H1 (cell line): ENCODE data around the gene LNX2. TPM values are rescaled to one million over a fixed set of nuclear protein-coding genes. Genes with fewer than 3 reads are reported as not detected.

Experiments used
- CTCF ChIA-PET: fragments of 300-600 bp; sonication (Branson Sonifier 250); formaldehyde crosslinking; loops from one replicate; lab custom pipeline; 2021; ENCODE audit not compliant: partially characterized antibody; lab: Charles Lee
- POLR2A ChIA-PET: fragments of 300-600 bp; sonication (Branson Sonifier 250); formaldehyde crosslinking; loops from one replicate; lab custom pipeline; 2021; ENCODE audit warnings: inconsistent platforms; ENCODE audit not compliant: partially characterized antibody; lab: Charles Lee
- DNase-seq, 2 experiments: peaks; one replicate each; pipeline versions ENCODE4 v3.0.0 to v3.0.0-alpha.2; 2010 to 2022; ENCODE audit warnings: low spot score in 2 of 2, low read depth in 1 of 2, mixed read lengths in 1 of 2
- FAIRE-seq: peaks from 2 replicates; lab custom pipeline; 2011; peaks lifted over from hg19 to GRCh38; lab: Jason Lieb, UNC
- H2AFZ ChIP-seq: 2 replicates; pipeline ENCODE4 v1.8.1; 2012; ENCODE audit warnings: low read length, inconsistent platforms
- H2AK5ac ChIP-seq: 2 replicates; pipeline ENCODE4 v1.6.1; 2013; ENCODE audit warnings: low read depth, low read length
- H2BK120ac ChIP-seq: replicated peaks from 2 replicates; pipeline ENCODE3; 2013; ENCODE audit warnings: low read depth, low read length, inconsistent platforms
- H2BK12ac ChIP-seq: 2 replicates; pipeline ENCODE4 v1.6.1; 2013; ENCODE audit warnings: low read depth, low read length
- H2BK15ac ChIP-seq: 2 replicates; pipeline ENCODE4 v1.6.1; 2013; ENCODE audit warnings: low read length
- H2BK20ac ChIP-seq: 2 replicates; pipeline ENCODE4 v1.6.1; 2013; ENCODE audit warnings: low read length
- H2BK5ac ChIP-seq: 2 replicates; pipeline ENCODE4 v1.6.1; 2013; ENCODE audit warnings: low read depth, low read length
- H3K14ac ChIP-seq: 2 replicates; pipeline ENCODE4 v1.6.1; 2013; ENCODE audit warnings: inconsistent platforms; ENCODE audit not compliant: insufficient read length
- H3K18ac ChIP-seq: 2 replicates; pipeline ENCODE4 v1.6.1; 2013; ENCODE audit warnings: low read length; ENCODE audit errors: extremely low read depth
- H3K23ac ChIP-seq: 2 replicates; pipeline ENCODE4 v1.6.1; 2013; ENCODE audit warnings: inconsistent platforms; ENCODE audit not compliant: insufficient read length
- H3K23me2 ChIP-seq: 2 replicates; pipeline ENCODE4 v1.6.1; 2013; ENCODE audit warnings: low read depth, low read length
- H3K27ac ChIP-seq: 2 replicates; pipeline ENCODE4 v1.6.1; 2011; ENCODE audit warnings: low read depth, low read length, inconsistent platforms
- H3K27me3 ChIP-seq, 4 experiments: replicated peaks in 1 of 4; 1 replicate in 1 of 4; 2 replicates in 3 of 4; pipeline versions ENCODE4 v1.6.1 to v1.8.1; 2011 to 2013; ENCODE audit warnings: low read length in 3 of 4, mild to moderate bottlenecking in 3 of 4, inconsistent platforms in 2 of 4, mixed read lengths in 2 of 4, moderate library complexity in 1 of 4; ENCODE audit not compliant: control insufficient read depth in 3 of 4, insufficient read depth in 3 of 4; ENCODE audit errors: extremely low read depth in 1 of 4
- H3K36me3 ChIP-seq, 4 experiments: 2 replicates each; pipeline versions ENCODE4 v1.6.1 to v1.8.1; 2011 to 2013; ENCODE audit warnings: mild to moderate bottlenecking in 4 of 4, low read length in 3 of 4, moderate library complexity in 2 of 4, control low read depth in 1 of 4, inconsistent platforms in 1 of 4; ENCODE audit not compliant: insufficient read depth in 4 of 4, control insufficient read depth in 2 of 4
- H3K4ac ChIP-seq: replicated peaks from 2 replicates; pipeline ENCODE3; 2013; ENCODE audit warnings: low read length, low read depth, mixed read lengths, inconsistent platforms; ENCODE audit not compliant: insufficient read length
- H3K4me1 ChIP-seq, 4 experiments: replicated peaks in 1 of 4; 1 replicate in 1 of 4; 2 replicates in 3 of 4; pipeline versions ENCODE4 v1.6.1 to v1.8.1; 2011 to 2013; ENCODE audit warnings: low read length in 3 of 4, inconsistent platforms in 2 of 4, mixed read lengths in 1 of 4; ENCODE audit not compliant: insufficient read depth in 4 of 4, control insufficient read depth in 3 of 4
- H3K4me2 ChIP-seq, 2 experiments: 2 replicates each; pipeline versions ENCODE4 v1.6.1 to v1.8.1; 2011 to 2013; ENCODE audit warnings: low read depth in 2 of 2, low read length in 2 of 2, control low read depth in 1 of 2, inconsistent platforms in 1 of 2, mild to moderate bottlenecking in 1 of 2; ENCODE audit not compliant: insufficient read depth in 1 of 2
- H3K4me3 ChIP-seq, 4 experiments: fragments of 200-600, 300-600 bp in 1 of 4; sonication (generic), shearing (Covaris generic), sonication (Bioruptor Twin) in 1 of 4; 2 replicates each; pipeline versions ENCODE4 v1.5.1 to v1.8.1; 2011 to 2016; ENCODE audit warnings: low read length in 4 of 4, low read depth in 3 of 4, control low read depth in 2 of 4, inconsistent platforms in 2 of 4, mild to moderate bottlenecking in 2 of 4, mixed read lengths in 1 of 4, moderate library complexity in 1 of 4; ENCODE audit not compliant: insufficient read depth in 2 of 4; ENCODE audit errors: extremely low read depth in 1 of 4
- H3K56ac ChIP-seq: replicated peaks from 2 replicates; pipeline ENCODE3; 2013; ENCODE audit warnings: low read depth, mild to moderate bottlenecking, mixed read lengths, low read length, inconsistent platforms; ENCODE audit not compliant: insufficient read length
- H3K79me1 ChIP-seq: 2 replicates; pipeline ENCODE4 v1.6.1; 2013; ENCODE audit warnings: low read depth, low read length, control low read depth
- H3K79me2 ChIP-seq, 2 experiments: 2 replicates each; pipeline versions ENCODE4 v1.6.1 to v1.8.1; 2012 to 2013; ENCODE audit warnings: low read length in 2 of 2, mild to moderate bottlenecking in 2 of 2, inconsistent platforms in 1 of 2; ENCODE audit not compliant: insufficient read depth in 2 of 2, control insufficient read depth in 1 of 2
- H3K9ac ChIP-seq, 4 experiments: replicated peaks in 1 of 4; 1 replicate in 1 of 4; 2 replicates in 3 of 4; pipeline versions ENCODE4 v1.6.1 to v1.8.1; 2011 to 2013; ENCODE audit warnings: low read depth in 3 of 4, low read length in 3 of 4, control low read depth in 2 of 4, mild to moderate bottlenecking in 2 of 4, moderate library complexity in 2 of 4, inconsistent platforms in 1 of 4; ENCODE audit errors: extremely low read depth in 1 of 4
- H3K9me3 ChIP-seq, 2 experiments: 2 replicates each; pipeline versions ENCODE4 v1.6.1 to v1.8.1; 2012 to 2013; ENCODE audit warnings: mild to moderate bottlenecking in 2 of 2, moderate library complexity in 2 of 2, control low read depth in 1 of 2, inconsistent platforms in 1 of 2, low read depth in 1 of 2, low read length in 1 of 2, mixed read lengths in 1 of 2; ENCODE audit not compliant: insufficient read depth in 2 of 2
- H4K20me1 ChIP-seq, 2 experiments: replicated peaks in 1 of 2; 2 replicates each; pipeline versions ENCODE3 to v1.8.1; 2011 to 2013; ENCODE audit warnings: inconsistent platforms in 2 of 2, low read length in 2 of 2, mild to moderate bottlenecking in 1 of 2; ENCODE audit not compliant: insufficient read depth in 2 of 2, control insufficient read depth in 1 of 2
- H4K5ac ChIP-seq: 2 replicates; pipeline ENCODE4 v1.6.1; 2013; ENCODE audit warnings: low read length, low read depth, mixed read lengths, inconsistent platforms; ENCODE audit not compliant: insufficient read length
- H4K8ac ChIP-seq: 2 replicates; pipeline ENCODE4 v1.8.0; 2013; ENCODE audit warnings: mild to moderate bottlenecking, moderate library complexity, low read length, inconsistent platforms; ENCODE audit not compliant: insufficient read depth; ENCODE audit errors: extremely low read depth
- H4K91ac ChIP-seq: replicated peaks from 2 replicates; pipeline ENCODE3; 2013; ENCODE audit warnings: low read length, mixed read lengths, inconsistent platforms; ENCODE audit not compliant: insufficient read length
- MAFK ChIP-seq: IDR thresholded peaks from 2 replicates; pipeline ENCODE4 v1.6.1; 2012; ENCODE audit warnings: low read depth, mild to moderate bottlenecking, improper control_type of control experiment, low read length
- NANOG ChIP-seq: IDR thresholded peaks from 2 replicates; pipeline ENCODE4 v1.6.1; 2011; ENCODE audit warnings: low read length, low read depth, mild to moderate bottlenecking, inconsistent platforms; ENCODE audit not compliant: insufficient read depth, poor library complexity, severe bottlenecking
- POU5F1 ChIP-seq: IDR thresholded peaks from 2 replicates; pipeline ENCODE4 v1.6.1; 2011; ENCODE audit warnings: low read depth, mild to moderate bottlenecking, low read length, moderate library complexity
- SIRT6 ChIP-seq: IDR thresholded peaks from one replicate; pipeline ENCODE4 v1.7.1; 2012; ENCODE audit warnings: low read length, inconsistent platforms
- WGBS, 2 experiments: shearing (Covaris generic) in 1 of 2; methylation state at CpG; one replicate each; pipeline versions ENCODE4 v1.1.6 to v1.1.7; 2013 to 2015; ENCODE audit warnings: low lambda C conversion rate in 2 of 2, mixed read lengths in 2 of 2, inconsistent platforms in 1 of 2, low coverage in 1 of 2, missing lambda C conversion rate in 1 of 2; ENCODE audit not compliant: insufficient replicate concordance in 2 of 2, insufficient coverage in 1 of 2, insufficient read length in 1 of 2; ENCODE audit errors: extremely low coverage in 1 of 2, missing lambda C conversion rate in 1 of 2; 5-methylcytosine and 5-hydroxymethylcytosine counted together
- polyA plus RNA-seq, 7 experiments: library from polyadenylated mRNA; depleted of rRNA in 3 of 7; stranded (reverse) in 5 of 7; unstranded in 2 of 7; fragments of >200 nt in 5 of 7; fragments of 200-250 nt in 2 of 7; gene quantifications; 1 replicate in 5 of 7; 2 replicates in 1 of 7; 4 replicates in 1 of 7; pipeline versions ENCODE4 v1.2.1 to v1.2.3, GENCODE V29; 2011 to 2013; ENCODE audit warnings: missing spikeins in 2 of 7, mixed read lengths in 2 of 7
- total RNA-seq: library from RNA; stranded (reverse); fragmentation: NEBNext Ultra II Directional; extraction: Animal tissue kit (Norgen Biotek cat#: 25700); gene quantifications from 2 replicates; pipeline ENCODE4 v1.2.1, GENCODE V29; 2021

Gene LNX2
- total and polyA plus RNA-seq, 2 of the 8 experiments (the other 6 are each of a cell fraction or from before 2014, with no cell fraction given) = 6.4 to 13.9 TPM

DNA sequence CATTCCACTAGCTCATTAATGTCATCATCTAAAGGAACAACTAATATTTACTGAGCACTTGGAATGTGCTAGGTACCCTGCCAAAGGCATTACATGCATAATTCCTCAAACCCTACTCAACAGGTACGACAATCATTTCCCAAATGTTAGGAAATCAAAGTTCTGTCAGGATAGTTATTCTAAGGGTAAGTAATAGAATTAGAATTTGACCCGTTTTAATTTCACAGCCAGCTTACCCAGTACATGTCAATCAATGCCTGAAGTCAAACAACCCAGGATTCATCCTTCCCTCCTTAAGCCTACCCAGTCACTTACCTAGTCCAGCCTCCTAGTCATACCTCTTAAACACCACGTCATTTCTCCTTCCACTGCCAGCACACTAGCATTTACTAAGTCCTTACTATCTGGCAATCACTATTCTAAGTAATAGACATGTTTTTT lies 2.4 kb downstream of the LNX2 start:
- H2BK15ac ChIP-seq = no peak overlapping the region
- H3K36me3 ChIP-seq = peaks cover 0 to 2% (median 1%) of the 10 kb centered on the region in 4 experiments; a peak in 7 of 8 replicates
- no peak overlapping the region for H2BK5ac ChIP-seq
- peaks cover 6% of the 10 kb centered on the region; the same call in 1 of the 2 replicates for H3K23me2 ChIP-seq
- no peak overlapping the region for H2AFZ ChIP-seq
- H3K14ac ChIP-seq = no peak overlapping the region
- no peak overlapping the region for H3K9ac ChIP-seq
- peaks cover 14 to 31% of the 10 kb centered on the region in 2 experiments for H4K20me1 ChIP-seq
- no peak overlapping the region for H3K23ac ChIP-seq
- peaks cover 1 to 8% (median 4%) of the 10 kb centered on the region in 4 experiments; a peak in 6 of 7 replicates for H3K4me1 ChIP-seq
- no peak overlapping the region for H3K4me3 ChIP-seq
- H4K91ac ChIP-seq = no peak overlapping the region
- no peak overlapping the region for H3K4ac ChIP-seq
- no peaks in the 10 kb centered on the region for H3K9me3 ChIP-seq
- TF ChIP-seq MAFK = no peak
- TF ChIP-seq SIRT6 = no peak
- no peak for TF ChIP-seq POU5F1
- no peak for TF ChIP-seq NANOG
- FAIRE-seq (no peak), DNase-seq (no peak)
- ChIA-PET POLR2A (interaction anchor here (1.7 kb wide), 1 partner anchor 15 kb away, joined by 4 read pairs; no protein-coding TSS in a partner anchor), CTCF (no interaction called here)
- WGBS, 2 experiments = 82% methylated on average over 3 of the region's 3 CpGs; no CpG with 5 or more reads in 1 of the 2 experiments
- no peak overlapping the region for H3K18ac ChIP-seq
- no peak overlapping the region for H2BK20ac ChIP-seq
- H4K8ac ChIP-seq = no peak overlapping the region
- peaks cover 4% of the 10 kb centered on the region; the same call in 1 of the 2 replicates for H3K79me1 ChIP-seq
- H2AK5ac ChIP-seq = no peak overlapping the region
- no peak overlapping the region for H2BK120ac ChIP-seq
- H3K79me2 ChIP-seq = peaks cover 28 to 77% of the 10 kb centered on the region in 2 experiments
- H3K4me2 ChIP-seq = peak overlapping the region in 1 of 2 experiments; percentile 67; a peak in 1 of 4 replicates
- H2BK12ac ChIP-seq = no peak overlapping the region
- H3K27ac ChIP-seq = no peak overlapping the region
- no peak overlapping the region for H4K5ac ChIP-seq
- no peaks in the 10 kb centered on the region for H3K27me3 ChIP-seq
- no peak overlapping the region for H3K56ac ChIP-seq
